Parathyroid adenoma (tissue), 2 donors: Measurements from ENCODE around the gene ITPKB.

Source experiments
- H2AFZ ChIP-seq: fragments of 300-600 bp; sonication (generic); one replicate; pipeline ENCODE4 v1.7.0; 2017; ENCODE audit warnings: antibody characterized with exemption, mild to moderate bottlenecking
- H3K27ac ChIP-seq: fragments of 300-600 bp; sonication (generic); one replicate; pipeline ENCODE4 v1.7.0; 2017
- H3K27me3 ChIP-seq: fragments of 300-600 bp; sonication (generic); one replicate; pipeline ENCODE4 v1.7.0; 2017; ENCODE audit warnings: low read length; ENCODE audit not compliant: control insufficient read depth, insufficient read depth
- H3K36me3 ChIP-seq: fragments of 300-600 bp; sonication (generic); one replicate; pipeline ENCODE4 v1.7.0; 2017; ENCODE audit warnings: low read length; ENCODE audit not compliant: control insufficient read depth, insufficient read depth
- H3K4me1 ChIP-seq: fragments of 300-600 bp; sonication (generic); one replicate; pipeline ENCODE4 v1.7.0; 2017; ENCODE audit warnings: control low read depth
- H3K4me2 ChIP-seq: fragments of 300-600 bp; sonication (generic); one replicate; pipeline ENCODE4 v1.7.0; 2017; ENCODE audit warnings: low read length
- H3K4me3 ChIP-seq: fragments of 300-600 bp; sonication (generic); one replicate; pipeline ENCODE4 v1.7.0; 2017; ENCODE audit warnings: low read depth, low read length
- H3K79me2 ChIP-seq: fragments of 300-600 bp; sonication (generic); one replicate; pipeline ENCODE4 v1.7.0; 2017; ENCODE audit warnings: control low read depth
- H3K9ac ChIP-seq: fragments of 300-600 bp; sonication (generic); one replicate; pipeline ENCODE4 v1.7.0; 2017; ENCODE audit warnings: mild to moderate bottlenecking
- H3K9me3 ChIP-seq: fragments of 300-600 bp; sonication (generic); one replicate; pipeline ENCODE4 v1.7.0; 2017; ENCODE audit warnings: low read length; ENCODE audit not compliant: control insufficient read depth
- TF ChIP-seq, protein P1 (sequence below): fragments of 300-600 bp; sonication (generic); IDR thresholded peaks from one replicate; pipeline ENCODE4 v1.7.0; 2017; ENCODE audit warnings: antibody characterized with exemption, mild to moderate bottlenecking
- donor health status: primary hyperparathyroidism.

The ITPKB gene

DNA sequence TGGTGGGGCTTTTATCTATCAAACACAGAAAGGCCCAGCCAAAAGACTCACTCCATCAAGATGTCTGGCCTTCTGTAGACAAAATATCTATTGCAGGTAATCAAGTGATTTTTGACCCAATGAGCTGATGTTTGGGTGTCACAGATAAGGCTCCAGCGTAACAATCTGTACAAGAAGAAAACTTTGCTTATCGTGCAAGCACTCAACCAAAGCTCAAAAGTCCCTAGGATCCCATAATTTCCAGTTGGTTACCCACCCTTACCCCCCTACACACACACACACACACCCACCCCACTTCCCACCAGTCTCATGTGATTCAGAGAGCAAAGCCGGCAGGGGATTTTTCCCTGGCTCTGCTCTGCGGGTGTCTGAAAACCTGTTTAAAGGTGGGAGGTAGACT, 5.8 kb downstream of the ITPKB start:
- H3K4me3 ChIP-seq = no peak overlapping the region
- no peaks in the 10 kb centered on the region for H3K4me1 ChIP-seq
- H3K9ac ChIP-seq = no peak overlapping the region

DNA sequence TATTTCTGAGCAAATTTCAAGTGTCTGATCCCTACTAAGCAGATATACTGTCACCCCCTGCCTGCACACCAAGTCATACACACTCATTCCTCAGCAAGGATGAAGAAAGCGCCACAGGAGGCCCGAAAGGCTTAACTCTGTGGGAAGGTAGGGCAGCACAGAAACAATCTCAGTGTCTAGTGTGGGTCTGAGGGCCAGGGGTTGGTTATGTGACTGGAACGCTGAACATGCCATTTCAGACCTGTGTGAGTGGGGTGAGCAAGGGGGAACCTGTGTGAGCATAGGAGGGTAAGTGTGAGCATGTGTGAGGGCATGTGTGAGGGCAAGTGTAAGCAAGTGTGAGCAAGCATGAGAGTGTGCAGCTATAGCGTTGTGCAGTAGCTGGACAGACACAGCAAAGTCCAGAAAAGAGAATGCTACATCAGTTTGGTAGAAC, 6.2 kb downstream of the ITPKB start:
- no peaks in the 10 kb centered on the region for H3K9me3 ChIP-seq
- no peaks in the 10 kb centered on the region for H3K27me3 ChIP-seq
- no peak overlapping the region for H3K9ac ChIP-seq
- no peaks in the 10 kb centered on the region for H3K79me2 ChIP-seq
- H2AFZ ChIP-seq = no peak overlapping the region
- no peak overlapping the region for H3K27ac ChIP-seq
- no peak overlapping the region for H3K4me2 ChIP-seq
- no peak overlapping the region for H3K4me3 ChIP-seq
- no peaks in the 10 kb centered on the region for H3K4me1 ChIP-seq
- no peaks in the 10 kb centered on the region for H3K36me3 ChIP-seq
- TF ChIP-seq, protein P1, sequence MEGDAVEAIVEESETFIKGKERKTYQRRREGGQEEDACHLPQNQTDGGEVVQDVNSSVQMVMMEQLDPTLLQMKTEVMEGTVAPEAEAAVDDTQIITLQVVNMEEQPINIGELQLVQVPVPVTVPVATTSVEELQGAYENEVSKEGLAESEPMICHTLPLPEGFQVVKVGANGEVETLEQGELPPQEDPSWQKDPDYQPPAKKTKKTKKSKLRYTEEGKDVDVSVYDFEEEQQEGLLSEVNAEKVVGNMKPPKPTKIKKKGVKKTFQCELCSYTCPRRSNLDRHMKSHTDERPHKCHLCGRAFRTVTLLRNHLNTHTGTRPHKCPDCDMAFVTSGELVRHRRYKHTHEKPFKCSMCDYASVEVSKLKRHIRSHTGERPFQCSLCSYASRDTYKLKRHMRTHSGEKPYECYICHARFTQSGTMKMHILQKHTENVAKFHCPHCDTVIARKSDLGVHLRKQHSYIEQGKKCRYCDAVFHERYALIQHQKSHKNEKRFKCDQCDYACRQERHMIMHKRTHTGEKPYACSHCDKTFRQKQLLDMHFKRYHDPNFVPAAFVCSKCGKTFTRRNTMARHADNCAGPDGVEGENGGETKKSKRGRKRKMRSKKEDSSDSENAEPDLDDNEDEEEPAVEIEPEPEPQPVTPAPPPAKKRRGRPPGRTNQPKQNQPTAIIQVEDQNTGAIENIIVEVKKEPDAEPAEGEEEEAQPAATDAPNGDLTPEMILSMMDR = no peak

More for the DNA sequence above, 5.8 kb downstream of the ITPKB start:
- Histone ChIP-seq H3K9me3 (no peaks in the 10 kb centered on the region), H3K79me2 (no peaks in the 10 kb centered on the region), H2AFZ (no peak overlapping the region), H3K27ac (no peak overlapping the region), H3K27me3 (no peaks in the 10 kb centered on the region), H3K4me2 (no peak overlapping the region), H3K36me3 (no peaks in the 10 kb centered on the region)
- TF ChIP-seq, protein P1 = no peak

DNA sequence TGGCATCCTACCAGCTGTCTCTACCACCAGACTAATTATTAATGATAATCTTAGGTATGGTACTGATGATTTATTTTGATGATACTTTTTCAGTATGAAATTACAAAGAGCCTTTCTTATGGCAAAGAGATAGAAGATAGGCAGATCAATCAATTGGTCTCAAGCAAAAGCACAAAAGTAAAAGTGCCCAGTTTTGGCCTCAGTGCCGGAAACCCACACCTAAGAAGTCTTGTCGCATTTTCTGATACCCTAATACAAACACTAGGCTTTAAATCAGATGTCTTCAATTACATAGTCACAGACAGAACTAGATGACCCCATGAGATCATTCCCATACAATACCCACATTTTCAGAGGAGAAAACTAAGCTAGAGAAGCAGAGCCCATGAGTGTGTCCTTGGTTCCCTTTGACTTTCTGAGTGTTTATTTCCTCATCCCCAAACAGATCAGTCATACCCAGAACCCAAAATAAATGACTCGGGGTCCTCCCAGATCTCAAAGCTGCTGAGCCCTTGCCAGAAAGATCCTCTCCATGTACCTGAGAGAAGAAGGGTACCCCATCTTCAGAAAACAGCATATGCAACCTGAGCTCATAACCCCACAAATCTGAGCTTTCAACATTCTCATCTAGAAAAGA, 7.7 kb downstream of the ITPKB start:
- Histone ChIP-seq H3K9ac (no peak overlapping the region), H3K79me2 (no peaks in the 10 kb centered on the region), H3K36me3 (no peaks in the 10 kb centered on the region), H3K4me2 (no peak overlapping the region), H3K9me3 (no peaks in the 10 kb centered on the region), H3K27me3 (no peaks in the 10 kb centered on the region), H3K27ac (no peak overlapping the region), H3K4me1 (no peaks in the 10 kb centered on the region), H2AFZ (no peak overlapping the region), H3K4me3 (no peak overlapping the region)
- TF ChIP-seq, protein P1 = no peak

DNA sequence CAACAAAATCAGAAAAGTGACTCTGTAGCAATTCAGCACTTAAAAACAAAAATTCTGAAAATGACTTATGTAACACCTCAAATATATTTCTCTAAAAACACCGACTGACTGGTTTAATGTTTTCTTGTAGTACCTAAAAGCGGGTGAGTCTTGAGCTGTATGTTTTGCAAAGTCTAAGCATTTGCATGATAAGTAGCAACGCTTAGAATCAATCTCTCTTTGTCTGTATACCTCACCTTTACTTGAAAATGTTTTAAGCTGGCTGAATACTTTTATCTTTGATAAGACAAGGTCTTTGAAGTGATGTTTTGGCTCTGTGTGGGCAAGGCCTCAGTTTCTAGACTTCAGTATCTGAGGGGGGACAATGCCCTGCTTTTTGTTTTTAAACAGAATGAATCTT, 8.2 kb downstream of the ITPKB start:
- Histone ChIP-seq H3K79me2 (no peaks in the 10 kb centered on the region), H2AFZ (no peak overlapping the region), H3K27me3 (no peaks in the 10 kb centered on the region), H3K27ac (no peak overlapping the region), H3K9me3 (no peaks in the 10 kb centered on the region), H3K36me3 (no peaks in the 10 kb centered on the region), H3K4me1 (no peaks in the 10 kb centered on the region), H3K4me2 (no peak overlapping the region), H3K4me3 (no peak overlapping the region), H3K9ac (no peak overlapping the region)
- TF ChIP-seq, protein P1 = no peak

DNA sequence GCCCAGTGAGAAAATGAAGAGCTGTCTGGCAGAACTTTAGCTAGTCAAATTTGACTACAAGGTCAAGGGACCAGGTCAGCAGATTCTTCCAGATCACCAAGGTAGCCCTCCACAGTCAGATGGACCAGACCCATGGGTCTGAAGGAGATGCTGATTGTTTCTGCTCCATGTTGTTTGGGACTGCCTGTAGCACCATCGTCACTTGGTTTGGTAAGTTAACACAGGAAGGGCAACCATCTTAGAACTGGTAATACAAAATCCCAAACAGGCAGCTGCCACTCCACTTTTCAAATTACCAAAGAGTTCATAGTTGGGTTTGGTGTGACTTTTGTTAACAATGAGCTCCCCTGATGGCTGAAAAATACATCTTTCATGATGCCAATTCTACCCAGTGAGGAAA, 9.0 kb downstream of the ITPKB start:
- Histone ChIP-seq H3K79me2 (peaks cover 5% of the 10 kb centered on the region), H3K4me2 (no peak overlapping the region), H3K9me3 (no peaks in the 10 kb centered on the region), H3K4me1 (no peaks in the 10 kb centered on the region), H3K27me3 (no peaks in the 10 kb centered on the region), H2AFZ (no peak overlapping the region), H3K36me3 (no peaks in the 10 kb centered on the region), H3K27ac (no peak overlapping the region), H3K4me3 (no peak overlapping the region), H3K9ac (no peak overlapping the region)
- TF ChIP-seq, protein P1 = no peak
